Lower lobe of right lung (tissue), 2 donors: ENCODE results near the gene HRH3. TPM values are rescaled to one million over a fixed set of nuclear protein-coding genes. Genes with fewer than 3 reads are reported as not detected.

Source experiments
- ATAC-seq, 2 donors: fragments of 200-7000 bp; cut with Tn5 transposase; one replicate each; pipeline ENCODE4 v1.9.1; 2020 to 2022; ENCODE audit warnings: mild to moderate bottlenecking in 2 of 2, moderate library complexity in 2 of 2
- DNase-seq: peaks from one replicate; pipeline ENCODE4 v3.0.0-alpha.2; 2020
- H3K27ac ChIP-seq: fragments of 200-600 bp; one replicate; pipeline ENCODE4 v1.8.0; 2022
- H3K27me3 ChIP-seq: fragments of 200-600 bp; one replicate; pipeline ENCODE4 v1.8.0; 2022; ENCODE audit warnings: low read depth
- H3K36me3 ChIP-seq: fragments of 200-600 bp; one replicate; pipeline ENCODE4 v1.8.0; 2022; ENCODE audit warnings: mild to moderate bottlenecking
- H3K4me1 ChIP-seq: fragments of 200-600 bp; one replicate; pipeline ENCODE4 v1.8.0; 2022
- H3K4me3 ChIP-seq: fragments of 200-600 bp; one replicate; pipeline ENCODE4 v1.8.0; 2022; ENCODE audit warnings: mild to moderate bottlenecking
- H3K9me3 ChIP-seq: fragments of 200-600 bp; one replicate; pipeline ENCODE4 v1.8.0; 2022
- CTCF ChIP-seq: fragments of 200-600 bp; IDR thresholded peaks from one replicate; pipeline ENCODE4 v1.8.0; 2022; ENCODE audit warnings: antibody characterized with exemption, mild to moderate bottlenecking
- intact Hi-C: fragments of 100-400 bp; cut with DNase I; formaldehyde crosslinking; loops from one replicate; pipeline ENCODE4 v1.11.0; 2022
- total RNA-seq: library from RNA; stranded (reverse); fragmentation: NEBNext Ultra II Directional; extraction: Animal tissue kit (Norgen Biotek cat#: 25700); gene quantifications from one replicate; pipeline ENCODE4 v1.2.1, GENCODE V29; 2021
- donor health status: DM: no; HTN: yes; CAD: no; lungs with severe emphysema.

The HRH3 gene
- total RNA-seq, 1 donor from 2014 or later: not detected

GRCh38 chr20:62230276-62230675 lies 10.2 kb upstream of the HRH3 start:
- H3K27me3 ChIP-seq: peaks cover 21% of the 10 kb centered on the region

GRCh38 chr20:62229667-62230066 lies 9.6 kb upstream of the HRH3 start:
- no peak for ATAC-seq
- Histone ChIP-seq H3K9me3 (no peaks in the 10 kb centered on the region), H3K36me3 (no peaks in the 10 kb centered on the region), H3K4me3 (no peak overlapping the region), H3K27me3 (peaks cover 27% of the 10 kb centered on the region), H3K27ac (no peak overlapping the region), H3K4me1 (no peaks in the 10 kb centered on the region)
- intact Hi-C loops: no loop called here
- DNase-seq: no peak
- TF ChIP-seq CTCF: no peak

More at GRCh38 chr20:62230276-62230675, 10.2 kb upstream of the HRH3 start:
- no peak for ATAC-seq
- Histone ChIP-seq H3K4me3 (no peak overlapping the region), H3K36me3 (no peaks in the 10 kb centered on the region), H3K27ac (no peak overlapping the region), H3K9me3 (no peaks in the 10 kb centered on the region), H3K4me1 (no peaks in the 10 kb centered on the region)
- no peak for DNase-seq
- no peak for TF ChIP-seq CTCF
- intact Hi-C loops: no loop called here

GRCh38 chr20:62228982-62229545 lies 9.0 kb upstream of the HRH3 start:
- no peaks in the 10 kb centered on the region for H3K36me3 ChIP-seq
- TF ChIP-seq CTCF: no peak
- no peak overlapping the region for H3K27ac ChIP-seq
- no peaks in the 10 kb centered on the region for H3K4me1 ChIP-seq
- no peaks in the 10 kb centered on the region for H3K9me3 ChIP-seq
- H3K27me3 ChIP-seq: peaks cover 32% of the 10 kb centered on the region
- intact Hi-C loops: no loop called here
- no peak for ATAC-seq
- no peak overlapping the region for H3K4me3 ChIP-seq
- no peak for DNase-seq

GRCh38 chr20:62227977-62228958 lies 8.2 kb upstream of the HRH3 start:
- intact Hi-C loops: no loop called here
- Histone ChIP-seq H3K4me1 (no peaks in the 10 kb centered on the region), H3K27ac (no peak overlapping the region), H3K27me3 (peaks cover 40% of the 10 kb centered on the region), H3K4me3 (no peak overlapping the region), H3K9me3 (no peaks in the 10 kb centered on the region), H3K36me3 (no peaks in the 10 kb centered on the region)
- no peak for DNase-seq
- no peak for TF ChIP-seq CTCF
- ATAC-seq: peak; percentile 12 to 25

GRCh38 chr20:62227591-62227976 lies 7.5 kb upstream of the HRH3 start:
- H3K27me3 ChIP-seq: peaks cover 46% of the 10 kb centered on the region

More at GRCh38 chr20:62227591-62227976, 7.5 kb upstream of the HRH3 start:
- no peak overlapping the region for H3K27ac ChIP-seq
- ATAC-seq (no peak), DNase-seq (no peak)
- intact Hi-C loops: no loop called here
- H3K4me3 ChIP-seq: no peak overlapping the region
- H3K36me3 ChIP-seq: no peaks in the 10 kb centered on the region
- TF ChIP-seq CTCF: no peak
- H3K4me1 ChIP-seq: no peaks in the 10 kb centered on the region
- H3K9me3 ChIP-seq: no peaks in the 10 kb centered on the region
